A549 treated with DMSO at 1 μM for 4 hours (cell line): ENCODE measurements around the gene CRYGS. TPM values are rescaled to one million over a fixed set of nuclear protein-coding genes. Genes with fewer than 3 reads are reported as not detected.

Source experiments
- total RNA-seq: library from RNA; stranded (reverse); fragments of 200-300 nt; extraction: Qiagen RNA extraction; gene quantifications from 5 replicates; pipeline ENCODE4 v1.2.3, GENCODE V29; 2022; ENCODE audit warnings: low read depth

CRYGS gene
- total RNA-seq: 0.46 to 0.77 TPM (median 0.73 TPM) in 5 replicates

GRCh38 chr3:186544281-186544680 lies at the start of gene CRYGS:
Gene CRYGS, minus strand, starts transcription at chr3:186544380. Its CDS starts 54 bp downstream, at chr3:186544326.

GRCh38 chr3:186570096-186570940 lies 26.1 kb upstream of the CRYGS start, which contains the start of gene DNAJB11:
Gene DNAJB11, plus strand, starts transcription at chr3:186570720. Its CDS starts 178 bp downstream, at chr3:186570898.

GRCh38 chr3:186567072-186567921 lies 23.1 kb upstream of the CRYGS start, which contains the start of gene TBCCD1:
Gene TBCCD1, minus strand, starts transcription at chr3:186567339. Its CDS starts 3,010 bp downstream, at chr3:186564329.

Other genes with a start within 250 kb of the CRYGS start
- gene DGKG, start 182.1 kb downstream of the CRYGS start, total RNA-seq: 9.0 to 15.4 TPM (median 10.1 TPM) in 5 replicates
- 6.6 to 7.8 TPM (median 7.3 TPM) in 5 replicates for gene TBCCD1, start 23.0 kb upstream of the CRYGS start, total RNA-seq
- 50.9 to 58.1 TPM (median 57.3 TPM) in 5 replicates for gene DNAJB11, start 26.3 kb upstream of the CRYGS start, total RNA-seq
- gene AHSG, start 68.7 kb upstream of the CRYGS start, total RNA-seq: 0.08 TPM in 1 of 5 replicates, not detected in the others
- gene FETUB, start 96.0 kb upstream of the CRYGS start, total RNA-seq: 0.08 to 0.12 TPM (median 0.10 TPM) in 4 of 5 replicates, not detected in the other
- not detected in 5 replicates for gene HRG, start 121.6 kb upstream of the CRYGS start, total RNA-seq
- gene KNG1, start 173.0 kb upstream of the CRYGS start, total RNA-seq: 0.17 TPM in 1 of 5 replicates, not detected in the others
- gene EIF4A2, start 239.2 kb upstream of the CRYGS start, total RNA-seq: 123 to 150 TPM (median 137 TPM) in 5 replicates